NOMO-1 treated with dmso at 0.1 percent for 144 hours (cell line): Measurements from ENCODE around the gene CIZ1.

Experiments
- DNase-seq: peaks from one replicate; lab custom pipeline; 2025; ENCODE audit not compliant: unreplicated experiment; lab: John Stamatoyannopoulos, UW

The CIZ1 gene

DNA sequence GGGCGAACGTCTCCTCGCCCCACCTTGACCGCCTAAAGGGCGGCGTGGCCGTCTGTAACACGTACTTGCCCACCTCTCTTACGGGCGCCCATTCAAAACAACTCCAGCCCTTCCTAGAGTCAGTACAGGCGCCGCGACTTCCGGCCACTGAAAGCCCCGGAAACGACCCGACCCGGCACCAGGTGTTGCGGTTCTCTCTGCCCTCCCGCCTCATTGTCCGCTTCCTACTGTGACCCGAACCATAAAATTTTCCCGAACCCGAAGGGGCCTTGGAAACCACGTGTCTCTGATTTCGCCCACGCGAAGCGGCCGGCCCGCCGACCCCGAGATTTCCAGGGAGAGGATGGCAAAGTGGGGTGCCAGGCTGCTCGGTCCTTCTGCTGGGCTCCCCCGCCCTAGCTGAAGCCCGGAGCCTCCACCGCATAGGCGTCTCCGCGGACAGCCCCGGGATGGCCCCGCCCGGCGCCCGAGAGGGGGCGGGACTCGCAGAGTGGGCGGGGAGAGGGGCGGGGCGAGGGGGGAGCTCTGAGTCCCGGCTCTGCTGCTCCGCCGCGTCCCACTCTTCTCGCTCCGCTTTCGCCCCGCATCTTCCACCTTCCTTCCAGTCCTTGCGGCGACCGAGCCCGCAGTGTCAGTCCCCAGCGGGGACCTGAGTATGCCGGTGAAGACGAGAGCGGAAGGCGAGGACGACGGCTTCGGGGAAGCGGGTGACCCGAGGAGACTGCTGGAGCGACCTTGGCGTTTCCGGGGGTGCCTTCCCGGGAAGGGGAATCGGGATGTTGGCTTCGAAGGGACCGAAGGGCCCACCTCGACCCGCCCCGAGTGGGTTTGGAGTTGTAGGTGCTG lies 63.2 kb downstream of the CIZ1 start:
- peak; percentile 79 for DNase-seq

DNA sequence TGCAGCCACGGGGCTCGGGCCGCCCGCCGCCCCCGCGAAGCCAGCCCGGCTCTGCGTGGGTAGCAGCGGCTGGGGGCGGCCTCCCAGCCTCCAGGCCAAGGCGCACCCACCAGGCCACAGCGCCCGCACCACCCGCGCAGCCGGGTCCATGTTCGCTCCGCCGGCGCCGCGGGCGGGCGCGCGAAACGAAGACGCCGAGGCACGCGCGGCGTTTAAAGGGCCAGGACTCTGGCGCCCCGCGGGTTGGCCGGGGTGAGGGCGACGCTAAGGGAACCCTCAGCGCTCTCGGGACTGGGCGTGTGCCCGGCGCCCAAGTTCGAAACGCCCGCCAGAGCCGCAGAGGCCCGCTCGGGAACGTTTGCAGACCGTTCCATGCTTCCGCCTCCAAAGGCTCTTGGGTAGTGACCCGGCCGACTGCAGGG lies 63.8 kb downstream of the CIZ1 start, which contains the start of gene PTGES2:
Gene PTGES2 (minus strand): TSS at position 162 of the 422 bp plus-strand sequence. CDS start 12 bp downstream, at position 150.
- DNase-seq = peak; percentile 78

DNA sequence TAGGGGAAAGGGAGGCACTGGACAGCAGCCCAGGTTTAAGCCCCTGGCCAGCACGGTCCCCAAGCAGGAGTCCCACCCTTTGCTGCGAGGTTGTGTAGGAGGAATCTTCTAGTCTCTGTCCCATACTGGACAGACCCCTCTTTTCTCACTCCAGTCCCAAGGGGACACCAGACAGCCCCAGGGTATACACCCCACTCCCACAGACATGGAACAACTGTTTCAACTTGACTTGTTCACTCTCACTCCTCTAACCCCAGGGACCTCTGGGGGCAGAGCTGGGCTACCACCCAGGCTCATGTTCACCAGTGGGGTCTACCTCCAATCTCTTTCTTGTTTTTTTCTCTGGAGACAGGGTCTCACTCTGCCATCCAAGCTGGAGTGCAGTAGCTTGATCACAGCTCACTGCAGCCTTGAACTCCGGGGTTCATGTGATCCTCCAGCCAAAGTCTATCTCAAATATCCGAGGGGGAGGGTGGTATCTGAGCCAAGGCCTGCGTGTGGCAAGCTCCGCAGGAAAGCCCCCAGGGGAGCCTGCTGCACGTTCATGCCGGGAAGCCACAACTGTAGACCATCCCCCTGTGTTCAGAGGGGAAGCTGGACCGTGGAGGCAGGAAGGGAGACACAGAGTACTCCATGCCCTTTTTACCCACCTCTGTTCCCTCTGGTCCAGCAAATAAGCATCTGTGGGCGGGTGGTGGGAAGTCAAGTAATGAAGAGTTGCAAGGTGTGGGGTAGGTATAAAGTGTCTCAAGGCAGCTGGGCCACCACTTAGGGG lies 65.6 kb downstream of the CIZ1 start:
- DNase-seq = no peak

DNA sequence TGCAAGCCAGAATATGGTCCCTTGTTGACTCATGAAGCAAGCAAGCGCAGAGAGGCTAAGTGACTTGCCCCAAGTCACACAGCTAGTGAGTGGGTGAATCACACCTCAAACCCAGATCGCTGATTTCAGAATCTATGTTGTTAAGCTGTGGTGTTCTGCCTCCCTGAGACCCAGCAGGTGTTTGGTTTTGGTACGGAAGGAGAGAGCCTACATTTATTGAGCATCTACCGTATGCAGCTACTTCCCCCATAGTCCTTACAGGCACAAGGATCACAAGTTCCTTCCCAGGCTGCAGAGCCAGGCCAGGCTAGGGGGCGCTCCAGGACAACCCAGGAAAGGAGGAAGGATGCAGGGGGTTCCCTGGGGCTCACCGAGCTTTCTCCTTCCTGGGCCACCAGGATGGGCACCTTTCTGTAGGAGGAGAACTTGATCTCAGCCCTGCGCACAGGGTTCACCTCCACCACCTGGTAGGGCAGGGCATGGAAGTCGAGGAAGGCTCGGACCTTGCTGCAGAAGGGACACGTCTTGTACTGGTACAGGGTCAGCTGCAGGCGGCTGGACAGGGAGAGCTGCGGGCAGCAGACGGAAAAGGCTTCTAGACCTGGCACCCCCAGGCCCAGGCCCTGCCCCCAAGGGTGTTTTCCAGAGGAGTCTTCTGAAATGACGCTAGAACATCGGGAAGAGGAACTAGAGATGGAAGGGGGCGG lies 66.3 kb downstream of the CIZ1 start:
- peak; percentile 9 for DNase-seq

DNA sequence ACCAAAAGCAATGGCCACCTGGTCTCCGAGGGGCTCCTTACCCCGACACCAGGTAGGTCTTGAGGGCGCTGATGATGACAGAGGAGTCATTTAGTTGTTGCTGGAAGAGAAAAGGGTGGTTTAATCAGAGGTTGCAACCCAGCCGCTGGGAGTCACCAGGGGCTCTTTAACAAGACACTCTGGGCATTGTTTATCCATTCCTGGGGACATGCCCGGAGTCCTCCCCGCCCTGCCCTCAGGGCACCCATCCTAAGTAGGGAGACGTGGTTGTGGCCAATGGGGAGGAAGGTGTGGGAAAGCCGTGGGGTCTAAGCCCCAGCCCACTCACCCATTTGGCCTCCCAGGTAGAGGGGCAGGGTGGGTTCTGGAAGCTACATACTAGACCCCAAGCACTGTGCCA lies 66.9 kb downstream of the CIZ1 start:
- DNase-seq = no peak

DNA sequence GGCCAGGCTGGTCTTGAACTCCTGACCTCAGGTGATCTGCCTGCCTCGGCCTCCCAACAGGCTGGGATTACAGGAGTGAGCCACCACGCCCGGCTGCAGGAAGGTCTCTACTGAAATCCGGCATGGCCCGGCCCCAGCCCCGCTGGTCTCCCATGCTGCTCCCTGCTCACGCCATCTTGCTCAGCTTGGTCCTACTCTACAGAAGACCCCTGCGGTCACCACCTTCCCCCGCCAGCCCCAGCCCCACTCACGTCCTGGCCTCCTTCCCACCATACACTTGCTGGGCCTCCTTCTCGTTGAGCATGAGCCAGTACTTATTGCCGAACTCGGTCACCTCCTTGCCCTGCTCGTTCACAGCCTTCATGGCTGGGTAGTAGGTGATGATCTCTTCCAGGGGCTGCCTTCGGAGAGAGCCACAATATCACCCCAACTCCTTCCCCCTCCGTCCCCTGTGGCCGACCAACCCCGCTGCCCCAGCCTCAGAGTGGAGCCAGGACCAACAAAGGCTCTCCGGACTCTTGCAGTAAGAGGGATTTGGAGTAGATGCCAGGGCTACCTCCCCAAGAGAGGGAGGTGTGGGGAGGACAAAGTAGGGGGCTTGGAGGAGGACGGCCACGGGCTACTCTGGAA lies 67.8 kb downstream of the CIZ1 start:
- DNase-seq = no peak

DNA sequence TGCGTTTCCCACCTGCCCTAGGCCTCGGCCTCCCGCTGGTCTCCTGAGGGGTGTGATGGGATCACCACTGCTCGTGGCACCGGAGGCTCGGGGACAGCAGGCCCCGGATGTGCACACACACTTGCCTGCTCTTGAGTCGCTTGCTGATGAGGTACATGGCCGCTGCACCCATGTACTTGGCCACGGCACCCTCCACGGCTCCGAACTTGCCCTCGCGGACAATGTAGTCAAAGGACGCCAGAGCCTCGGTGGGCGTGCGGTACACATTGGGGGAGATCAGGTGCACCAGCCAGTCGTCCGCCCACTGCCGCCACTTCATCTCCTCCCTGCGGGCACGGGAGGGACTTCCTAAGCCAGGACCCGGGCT lies 68.6 kb downstream of the CIZ1 start:
- DNase-seq = no peak

DNA sequence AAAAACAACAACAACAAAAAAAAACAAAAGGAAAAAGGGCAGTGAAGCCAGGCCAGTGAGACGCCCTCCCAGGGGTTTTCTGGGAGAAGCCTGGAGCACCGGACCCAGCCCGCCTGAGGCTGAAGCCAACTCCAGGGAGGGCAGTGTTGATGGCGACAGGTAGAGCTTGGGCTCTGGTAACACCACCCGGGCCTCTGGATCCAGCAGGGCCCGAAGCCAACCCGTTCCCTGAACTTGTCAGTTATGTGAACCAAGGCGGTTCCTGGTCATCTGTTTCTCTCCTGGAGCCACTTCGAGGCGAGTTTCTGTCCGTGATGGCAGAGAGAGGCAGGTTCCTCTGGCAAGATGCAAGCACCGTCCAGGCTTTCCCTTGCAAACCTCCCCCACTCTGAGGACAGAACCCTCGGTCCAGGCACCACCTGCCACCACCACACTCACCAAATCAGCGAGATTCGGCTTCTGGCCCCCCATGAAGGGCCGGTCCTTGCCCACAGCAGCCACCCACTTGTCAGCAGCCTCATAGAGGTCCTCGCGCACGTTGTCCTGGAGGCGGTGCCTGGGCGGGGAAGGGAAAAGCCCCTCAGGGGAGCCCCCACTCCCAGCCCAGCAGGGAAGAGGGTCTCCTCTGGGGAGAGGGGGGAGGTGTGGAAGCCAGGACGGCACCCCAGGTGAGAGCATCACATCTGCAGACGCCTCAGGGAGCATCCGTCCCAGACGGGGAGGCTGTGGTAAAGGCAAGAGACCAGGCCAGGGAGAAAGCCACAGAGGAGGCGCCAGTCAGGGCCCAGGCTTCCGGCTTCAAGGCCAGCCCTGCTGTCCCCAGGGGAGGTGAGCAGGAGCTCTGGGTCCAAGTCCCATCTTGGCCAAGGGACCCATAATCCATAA lies 69.2 kb downstream of the CIZ1 start:
- DNase-seq = no peak

DNA sequence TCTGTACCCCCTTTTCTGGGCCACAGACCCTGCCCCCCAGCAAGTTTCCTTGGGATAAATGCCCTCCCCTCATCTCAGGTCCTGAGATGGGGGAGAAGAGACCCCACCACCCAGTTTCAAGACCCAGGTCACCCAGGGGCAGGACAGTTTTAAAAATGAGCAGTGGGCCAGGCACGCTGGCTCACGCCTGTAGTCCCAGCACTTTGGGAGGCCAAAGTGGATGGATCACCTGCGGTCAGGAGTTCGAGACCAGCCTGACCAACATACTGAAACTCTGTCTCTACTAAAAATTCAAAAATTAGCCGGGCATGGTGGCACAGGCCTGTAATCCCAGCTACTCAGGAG lies 69.9 kb downstream of the CIZ1 start:
- no peak for DNase-seq

DNA sequence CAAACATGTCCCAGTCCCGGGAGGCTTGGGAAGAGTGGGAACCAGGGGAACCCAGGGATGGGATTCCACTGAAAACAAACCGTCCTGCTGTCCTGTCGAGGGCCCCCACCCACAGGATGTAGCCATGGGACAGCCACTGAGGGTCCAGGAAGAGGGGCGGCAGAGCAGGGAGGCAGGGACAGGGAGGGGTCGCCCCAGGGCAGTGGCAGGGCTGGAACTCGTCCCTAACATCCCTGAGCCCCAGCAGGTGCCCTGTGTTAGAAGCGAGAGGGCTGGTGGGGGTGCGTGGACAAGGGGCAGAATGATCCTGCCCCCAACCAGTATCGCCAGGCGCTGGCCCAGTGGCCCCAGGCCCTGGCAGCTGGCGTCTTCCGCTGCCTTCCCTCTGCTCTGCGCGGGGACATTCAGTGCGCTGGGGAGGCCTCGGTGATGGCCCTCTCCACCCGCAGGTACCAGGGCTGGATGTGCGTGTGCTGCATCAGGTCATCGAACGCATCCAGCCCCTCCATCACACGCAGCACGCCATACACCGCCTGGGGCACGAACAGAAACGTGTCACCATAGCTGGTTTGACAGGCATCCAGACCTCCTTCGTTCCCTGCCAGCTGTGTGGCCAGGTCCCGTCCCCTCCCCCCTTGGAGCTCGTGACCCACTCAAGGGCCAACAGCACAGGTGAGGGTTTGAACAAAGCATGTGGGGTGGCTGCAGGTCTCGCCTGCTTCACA lies 70.5 kb downstream of the CIZ1 start:
- DNase-seq = no peak

DNA sequence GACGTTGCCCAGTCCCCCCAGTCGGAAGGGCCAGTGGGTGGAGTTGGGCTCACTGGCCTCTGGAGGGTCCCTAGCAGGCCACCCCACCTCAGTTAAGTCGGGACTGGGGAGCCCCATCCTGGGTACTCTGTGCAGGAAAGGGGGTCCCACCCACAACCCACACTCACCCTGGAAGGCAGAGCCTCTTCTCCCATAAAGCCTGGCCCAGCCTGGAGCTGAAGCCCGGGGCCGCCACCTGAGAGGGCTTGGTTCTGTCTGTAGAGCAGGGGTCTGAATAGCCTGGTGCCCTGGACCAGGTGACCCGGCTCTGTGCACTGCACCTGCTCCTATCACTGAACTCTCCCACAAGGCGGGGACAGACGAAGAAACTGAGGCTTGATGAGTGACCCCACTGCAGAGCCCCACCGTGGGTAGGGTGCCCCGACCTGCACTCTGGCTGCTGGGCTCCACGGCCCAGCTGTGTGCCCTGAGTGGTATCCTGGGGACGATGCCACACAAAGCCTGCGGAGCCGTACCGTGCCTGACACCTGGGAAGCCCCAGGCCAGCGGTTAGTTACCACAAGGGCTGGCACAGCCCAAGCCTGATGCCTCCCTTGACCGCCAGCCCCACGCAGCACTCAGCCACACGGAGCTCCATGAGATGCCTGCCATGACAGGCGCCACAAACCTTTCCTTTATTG lies 71.2 kb downstream of the CIZ1 start:
- no peak for DNase-seq

DNA sequence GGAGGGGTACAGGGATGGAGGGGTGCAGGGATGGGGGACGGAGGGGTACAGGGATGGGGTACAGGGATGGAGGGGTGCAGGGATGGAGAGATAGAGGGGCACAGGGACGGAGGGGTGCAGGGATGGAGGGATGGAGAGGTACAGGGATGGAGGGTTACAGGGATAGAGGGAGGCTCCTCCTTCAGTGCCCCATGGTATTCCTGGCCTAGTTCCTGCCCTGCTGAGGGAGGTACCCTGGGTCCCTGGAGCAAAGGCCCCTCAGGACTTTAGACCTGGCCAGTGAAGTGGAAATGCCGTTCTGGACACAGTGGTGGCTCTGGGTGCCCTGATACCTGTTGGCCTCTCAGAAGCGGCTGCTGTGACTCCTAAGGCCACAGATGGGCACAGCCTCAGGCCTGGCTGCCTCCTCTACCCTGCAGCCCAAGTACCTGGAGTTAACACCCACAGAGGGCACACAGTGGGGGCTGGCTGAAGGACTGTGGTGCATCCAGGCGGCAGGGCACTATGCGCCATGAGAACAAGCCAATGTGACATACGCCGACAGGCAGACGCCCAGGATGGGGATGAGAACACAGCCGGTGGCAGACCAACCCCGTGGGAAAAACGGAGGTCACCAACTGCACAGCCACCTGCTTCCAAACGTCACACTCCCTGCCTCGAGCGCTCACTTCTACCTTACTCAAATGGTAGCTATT lies 72.3 kb downstream of the CIZ1 start:
- DNase-seq = no peak

DNA sequence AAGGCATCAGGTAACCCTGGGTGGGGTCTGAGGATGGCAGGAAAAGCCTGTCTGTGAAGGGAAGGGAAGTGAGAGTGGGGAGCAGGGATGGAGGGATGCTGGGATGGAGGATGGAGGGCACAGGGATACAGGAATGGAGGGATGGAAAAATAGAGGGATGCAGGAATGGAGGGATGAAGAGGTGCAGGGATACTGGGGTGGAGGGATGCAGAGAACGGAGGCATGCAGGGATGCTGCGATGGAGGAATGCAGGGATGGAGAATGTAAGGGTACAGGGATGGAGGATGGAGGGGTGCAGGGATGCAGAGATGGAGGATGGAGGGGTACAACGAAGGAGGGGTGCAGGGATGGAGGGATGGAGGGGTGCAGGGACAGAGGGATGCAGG lies 72.9 kb downstream of the CIZ1 start:
- DNase-seq = no peak

DNA sequence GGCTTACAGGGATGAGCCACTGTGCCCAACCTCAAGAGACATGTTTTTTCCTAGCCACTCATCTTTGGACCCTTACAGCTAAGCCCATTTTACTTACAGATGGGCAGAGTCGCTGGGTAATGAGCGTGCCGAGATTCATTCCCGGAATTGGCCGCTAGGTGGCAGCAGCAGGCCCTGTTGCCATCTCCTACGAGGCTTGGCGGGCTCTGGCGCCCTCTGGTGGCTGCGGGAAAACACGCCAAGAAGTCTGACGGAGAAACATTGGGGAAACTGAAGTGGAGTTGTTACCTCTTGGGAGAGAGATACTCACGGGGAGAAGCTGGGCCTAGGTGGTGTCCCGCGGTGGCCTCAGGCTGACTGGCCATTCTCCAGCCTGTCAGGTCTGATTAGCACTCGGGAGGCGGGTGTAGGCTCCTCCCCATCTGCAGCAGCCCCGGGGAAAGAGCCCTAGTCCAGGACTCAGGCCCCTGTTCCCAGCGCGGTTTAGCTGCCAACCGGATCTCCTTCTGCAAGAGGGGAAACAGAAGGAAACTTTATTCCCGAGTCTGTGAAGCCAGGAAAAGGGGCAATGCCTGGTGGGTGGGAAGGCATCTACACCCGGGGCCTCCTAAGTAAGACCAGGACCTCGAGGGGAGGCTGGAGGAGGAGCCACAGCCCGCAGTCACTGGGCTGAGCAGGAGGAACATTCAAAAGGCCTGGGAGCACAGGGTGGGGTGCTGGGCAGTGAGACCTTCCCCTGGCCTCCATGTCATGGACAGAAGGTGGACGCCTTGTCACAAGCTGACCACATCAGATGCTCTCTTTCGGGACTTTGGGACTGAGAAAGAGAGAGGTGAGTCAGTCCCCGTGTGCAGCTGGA lies 73.5 kb downstream of the CIZ1 start:
- peak; percentile 61 for DNase-seq

DNA sequence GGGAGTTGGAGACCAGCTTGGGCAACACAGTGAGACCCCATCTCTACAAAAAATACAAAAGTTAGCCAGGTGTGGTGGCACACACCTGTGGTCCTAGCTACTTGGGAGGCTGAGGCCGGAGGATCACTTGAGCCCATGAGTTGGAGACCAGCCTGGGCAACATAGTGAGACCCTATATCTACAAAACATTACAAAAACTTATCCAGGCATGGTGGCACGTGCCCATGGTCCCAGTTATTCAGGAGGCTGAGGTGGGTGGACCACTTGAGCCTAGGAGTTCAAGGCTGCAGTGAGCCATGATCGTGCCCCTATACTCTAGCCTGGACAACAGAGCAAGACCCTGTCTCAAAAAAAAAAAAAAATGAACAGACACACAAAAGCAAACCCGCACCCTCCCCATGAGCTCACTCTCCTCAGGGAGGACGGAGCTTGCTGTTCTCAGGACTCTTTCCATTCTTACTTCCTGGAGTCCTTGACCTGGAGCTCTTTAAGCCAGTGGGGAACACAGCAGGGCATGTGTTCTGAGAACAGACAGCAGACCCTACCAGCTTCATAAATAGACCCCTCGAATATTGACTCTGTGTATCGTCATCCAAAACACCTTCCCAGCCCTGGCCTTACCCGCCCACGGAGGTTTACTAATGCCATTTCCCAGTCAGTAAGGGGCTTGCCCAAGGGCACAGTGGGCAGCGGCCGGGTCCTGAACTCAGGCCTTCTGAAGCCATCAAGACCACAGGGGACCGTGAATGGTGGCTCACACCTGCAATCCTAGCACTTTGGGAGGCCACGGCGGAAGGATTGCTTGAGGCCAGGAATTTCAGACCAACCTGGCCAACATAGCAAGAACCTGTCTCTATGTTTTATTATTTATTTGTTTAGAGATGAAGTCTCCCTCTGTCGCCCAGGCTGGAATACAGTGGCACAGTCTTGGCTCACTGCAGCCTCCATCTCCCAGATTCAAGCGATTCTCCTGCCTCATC lies 75.0 kb downstream of the CIZ1 start:
- DNase-seq = no peak
